ENCODE measurements around the gene PEAR1.

Gene PEAR1

GRCh38 chr1:156862997-156863599 lies 30.4 kb upstream of the PEAR1 start:
- no peak overlapping the region for H3K27ac ChIP-seq (ENCODE audit: low read length)
- H4K20me1 ChIP-seq (ENCODE audit: insufficient read depth, low read length): no peaks in the 10 kb centered on the region
- H3K4me3 ChIP-seq (ENCODE audit: low read length): no peak overlapping the region
- H3K79me2 ChIP-seq (ENCODE audit: low read length): no peaks in the 10 kb centered on the region
- TF ChIP-seq EZH2phosphoT487 (IDR thresholded peaks at IDR 0.05; ENCODE audit: low read depth) (no peak), CTCF (IDR thresholded peaks at IDR 0.05; ENCODE audit: low read depth, low read length) (no peak)
- H3K9me3 ChIP-seq (ENCODE audit: insufficient read depth, low read length): no peaks in the 10 kb centered on the region
- H3K9ac ChIP-seq (ENCODE audit: low read length): no peak overlapping the region
- H3K4me2 ChIP-seq (ENCODE audit: low read length): no peak overlapping the region
- peaks cover 13% of the 10 kb centered on the region; the same call in 1 of the 2 replicates for H3K4me1 ChIP-seq (ENCODE audit: low read length)
- peaks cover 45% of the 10 kb centered on the region for H3K27me3 ChIP-seq (ENCODE audit: low read depth, low read length)
- H3K36me3 ChIP-seq (replicated peaks; ENCODE audit: low read depth, low read length): no peaks in the 10 kb centered on the region
- H2AFZ ChIP-seq (ENCODE audit: low read depth, low read length): no peak overlapping the region

GRCh38 chr1:156863631-156864030 lies 29.9 kb upstream of the PEAR1 start:
- Histone ChIP-seq H2AFZ (ENCODE audit: low read depth, low read length) (no peak overlapping the region), H3K36me3 (replicated peaks; ENCODE audit: low read depth, low read length) (no peaks in the 10 kb centered on the region), H3K4me3 (ENCODE audit: low read length) (no peak overlapping the region), H3K27me3 (ENCODE audit: low read depth, low read length) (peaks cover 40% of the 10 kb centered on the region), H3K4me1 (ENCODE audit: low read length) (peaks cover 13% of the 10 kb centered on the region; the same call in 1 of the 2 replicates), H3K9me3 (ENCODE audit: insufficient read depth, low read length) (no peaks in the 10 kb centered on the region), H3K4me2 (ENCODE audit: low read length) (no peak overlapping the region), H3K9ac (ENCODE audit: low read length) (no peak overlapping the region), H3K27ac (ENCODE audit: low read length) (no peak overlapping the region), H3K79me2 (ENCODE audit: low read length) (no peaks in the 10 kb centered on the region), H4K20me1 (ENCODE audit: insufficient read depth, low read length) (no peaks in the 10 kb centered on the region)
- TF ChIP-seq EZH2phosphoT487 (IDR thresholded peaks at IDR 0.05; ENCODE audit: low read depth): no peak

GRCh38 chr1:156864796-156865195 lies 28.7 kb upstream of the PEAR1 start:
- H3K36me3 ChIP-seq (replicated peaks; ENCODE audit: low read depth, low read length): no peaks in the 10 kb centered on the region
- no peak overlapping the region for H3K27ac ChIP-seq (ENCODE audit: low read length)
- no peaks in the 10 kb centered on the region for H3K9me3 ChIP-seq (ENCODE audit: insufficient read depth, low read length)
- H3K4me2 ChIP-seq (ENCODE audit: low read length): no peak overlapping the region
- no peak overlapping the region for H3K4me3 ChIP-seq (ENCODE audit: low read length)
- no peaks in the 10 kb centered on the region for H3K79me2 ChIP-seq (ENCODE audit: low read length)
- no peak overlapping the region for H2AFZ ChIP-seq (ENCODE audit: low read depth, low read length)
- H3K27me3 ChIP-seq (ENCODE audit: low read depth, low read length): peaks cover 31% of the 10 kb centered on the region
- no peak for TF ChIP-seq EZH2phosphoT487 (IDR thresholded peaks at IDR 0.05; ENCODE audit: low read depth)
- TF ChIP-seq CTCF (IDR thresholded peaks at IDR 0.05; ENCODE audit: low read depth, low read length): no peak
- H4K20me1 ChIP-seq (ENCODE audit: insufficient read depth, low read length): no peaks in the 10 kb centered on the region
- H3K4me1 ChIP-seq (ENCODE audit: low read length): peaks cover 13% of the 10 kb centered on the region; the same call in 1 of the 2 replicates
- H3K9ac ChIP-seq (ENCODE audit: low read length): no peak overlapping the region

GRCh38 chr1:156865258-156865657 lies 28.3 kb upstream of the PEAR1 start:
- Histone ChIP-seq H3K27ac (ENCODE audit: low read length) (no peak overlapping the region), H4K20me1 (ENCODE audit: insufficient read depth, low read length) (no peaks in the 10 kb centered on the region), H3K9me3 (ENCODE audit: insufficient read depth, low read length) (no peaks in the 10 kb centered on the region), H3K27me3 (ENCODE audit: low read depth, low read length) (peaks cover 31% of the 10 kb centered on the region), H3K9ac (ENCODE audit: low read length) (no peak overlapping the region), H3K79me2 (ENCODE audit: low read length) (no peaks in the 10 kb centered on the region), H3K4me3 (ENCODE audit: low read length) (no peak overlapping the region), H3K4me1 (ENCODE audit: low read length) (peaks cover 12% of the 10 kb centered on the region; the same call in 1 of the 2 replicates), H3K4me2 (ENCODE audit: low read length) (no peak overlapping the region), H3K36me3 (replicated peaks; ENCODE audit: low read depth, low read length) (no peaks in the 10 kb centered on the region), H2AFZ (ENCODE audit: low read depth, low read length) (no peak overlapping the region)
- TF ChIP-seq CTCF (IDR thresholded peaks at IDR 0.05; ENCODE audit: low read depth, low read length): no peak
- TF ChIP-seq EZH2phosphoT487 (IDR thresholded peaks at IDR 0.05; ENCODE audit: low read depth): no peak
